H9 (cell line): ENCODE measurements around the gene CCDC38. TPM values are rescaled to one million over a fixed set of nuclear protein-coding genes. Genes with fewer than 3 reads are reported as not detected.

Experiments
- DNase-seq: peaks from one replicate; pipeline ENCODE4 v3.0.0-alpha.2; 2017
- H2AFZ ChIP-seq: one replicate; pipeline ENCODE4 v1.6.1; 2013; ENCODE audit warnings: mild to moderate bottlenecking, low read length, control low read depth, moderate library complexity
- H2AK5ac ChIP-seq: 2 replicates; pipeline ENCODE4 v1.6.1; 2013; ENCODE audit warnings: low read length, control low read depth, mixed read lengths; ENCODE audit not compliant: insufficient read length
- H2BK120ac ChIP-seq: one replicate; pipeline ENCODE4 v1.6.1; 2013; ENCODE audit warnings: low read depth, mild to moderate bottlenecking, low read length, control low read depth, inconsistent platforms; ENCODE audit not compliant: poor library complexity, severe bottlenecking
- H2BK12ac ChIP-seq: 2 replicates; pipeline ENCODE4 v1.6.1; 2013; ENCODE audit warnings: low read length, control low read depth, mixed read lengths, low read depth; ENCODE audit not compliant: insufficient read length
- H2BK15ac ChIP-seq: 2 replicates; pipeline ENCODE4 v1.6.1; 2013; ENCODE audit warnings: low read depth, low read length, control low read depth
- H2BK20ac ChIP-seq: one replicate; pipeline ENCODE4 v1.6.1; 2013; ENCODE audit warnings: low read depth, mild to moderate bottlenecking, low read length, control low read depth, inconsistent platforms; ENCODE audit not compliant: poor library complexity, severe bottlenecking
- H2BK5ac ChIP-seq: 2 replicates; pipeline ENCODE4 v1.6.1; 2013; ENCODE audit warnings: low read length, control low read depth, mixed read lengths; ENCODE audit not compliant: insufficient read length
- H3K14ac ChIP-seq: 2 replicates; pipeline ENCODE4 v1.6.1; 2013; ENCODE audit warnings: low read length, control low read depth; ENCODE audit not compliant: insufficient read depth
- H3K18ac ChIP-seq: 2 replicates; pipeline ENCODE4 v1.6.1; 2013; ENCODE audit warnings: low read depth, mild to moderate bottlenecking, mixed read lengths, low read length, control low read depth; ENCODE audit not compliant: insufficient read length
- H3K23ac ChIP-seq: 2 replicates; pipeline ENCODE4 v1.6.1; 2013; ENCODE audit warnings: low read length, control low read depth, mixed read lengths, low read depth; ENCODE audit not compliant: insufficient read length
- H3K23me2 ChIP-seq: 2 replicates; pipeline ENCODE4 v1.6.1; 2013; ENCODE audit warnings: low read depth, mild to moderate bottlenecking, mixed read lengths, low read length, control low read depth; ENCODE audit not compliant: insufficient read length, poor library complexity, severe bottlenecking
- H3K27ac ChIP-seq: 2 replicates; pipeline ENCODE4 v1.5.1; 2013; ENCODE audit warnings: low read length, control low read depth, mixed read lengths, low read depth; ENCODE audit not compliant: insufficient read length
- H3K27me3 ChIP-seq: 2 replicates; pipeline ENCODE4 v1.6.1; 2013; ENCODE audit warnings: low read length, control low read depth, inconsistent platforms; ENCODE audit not compliant: insufficient read depth
- H3K4ac ChIP-seq: 2 replicates; pipeline ENCODE4 v1.6.1; 2013; ENCODE audit warnings: low read depth, mild to moderate bottlenecking, control low read depth, inconsistent platforms, low read length, moderate library complexity
- H3K4me1 ChIP-seq: 2 replicates; pipeline ENCODE4 v1.6.1; 2013; ENCODE audit warnings: low read length, control low read depth, inconsistent platforms; ENCODE audit not compliant: insufficient read depth
- H3K4me2 ChIP-seq: 2 replicates; pipeline ENCODE4 v1.6.1; 2013; ENCODE audit warnings: low read length, control low read depth, mixed read lengths; ENCODE audit not compliant: insufficient read length, insufficient read depth
- H3K56ac ChIP-seq: 2 replicates; pipeline ENCODE4 v1.6.1; 2013; ENCODE audit warnings: low read depth, mild to moderate bottlenecking, mixed read lengths, low read length, control low read depth; ENCODE audit not compliant: insufficient read length
- H3K79me1 ChIP-seq: 2 replicates; pipeline ENCODE4 v1.6.1; 2013; ENCODE audit warnings: low read depth, mild to moderate bottlenecking, moderate library complexity, low read length, control low read depth, inconsistent platforms; ENCODE audit not compliant: insufficient read depth, poor library complexity, severe bottlenecking
- H3K79me2 ChIP-seq: 2 replicates; pipeline ENCODE4 v1.6.1; 2013; ENCODE audit warnings: low read length, control low read depth, inconsistent platforms; ENCODE audit not compliant: insufficient read depth
- H3K9ac ChIP-seq: 2 replicates; pipeline ENCODE4 v1.6.1; 2013; ENCODE audit warnings: low read length, control low read depth, mixed read lengths; ENCODE audit not compliant: insufficient read length; ENCODE audit errors: extremely low read depth
- H3K9me3 ChIP-seq: one replicate; pipeline ENCODE4 v1.6.1; 2013; ENCODE audit warnings: low read depth, low read length, inconsistent platforms; ENCODE audit not compliant: control insufficient read depth
- H3T11ph ChIP-seq: one replicate; pipeline ENCODE4 v1.6.1; 2013; ENCODE audit warnings: mild to moderate bottlenecking, low read length, control low read depth, inconsistent platforms
- H4K20me1 ChIP-seq: one replicate; pipeline ENCODE4 v1.6.1; 2013; ENCODE audit not compliant: control insufficient read depth, insufficient read length, insufficient read depth
- H4K5ac ChIP-seq: 2 replicates; pipeline ENCODE4 v1.6.1; 2013; ENCODE audit warnings: low read depth, mild to moderate bottlenecking, mixed read lengths, low read length, control low read depth; ENCODE audit not compliant: insufficient read length
- H4K8ac ChIP-seq: replicated peaks from 2 replicates; pipeline ENCODE4 v1.6.1; 2013; ENCODE audit warnings: low read length, control low read depth, mixed read lengths, low read depth; ENCODE audit not compliant: insufficient read length
- H4K91ac ChIP-seq: 2 replicates; pipeline ENCODE4 v1.6.1; 2013; ENCODE audit warnings: low read depth, mild to moderate bottlenecking, moderate library complexity, mixed read lengths, low read length, control low read depth; ENCODE audit not compliant: insufficient read length
- H3K27ac Mint-ChIP-seq, 3 experiments: 2 replicates in 2 of 3; 3 replicates in 1 of 3; pipeline ENCODE4 v1.8.0; 2020 to 2021; ENCODE audit warnings: mixed read lengths in 3 of 3, mild to moderate bottlenecking in 1 of 3, moderate library complexity in 1 of 3
- H3K27me3 Mint-ChIP-seq: 2 replicates; pipeline ENCODE4 v1.8.0; 2021; ENCODE audit warnings: low read depth, mild to moderate bottlenecking, moderate library complexity, mixed read lengths
- H3K36me3 Mint-ChIP-seq, 3 experiments: 2 replicates in 2 of 3; 3 replicates in 1 of 3; pipeline ENCODE4 v1.8.0; 2020 to 2021; ENCODE audit warnings: low read depth in 3 of 3, mixed read lengths in 3 of 3; ENCODE audit not compliant: insufficient read depth in 1 of 3
- H3K4me1 Mint-ChIP-seq, 2 experiments: 2 replicates each; pipeline ENCODE4 v1.8.0; 2020; ENCODE audit warnings: mixed read lengths in 2 of 2
- H3K4me3 Mint-ChIP-seq, 2 experiments: 2 replicates in 1 of 2; 3 replicates in 1 of 2; pipeline ENCODE4 v1.8.0; 2020 to 2021; ENCODE audit warnings: mild to moderate bottlenecking in 2 of 2, mixed read lengths in 2 of 2, moderate library complexity in 1 of 2
- H3K9me3 Mint-ChIP-seq, 2 experiments: 2 replicates in 1 of 2; 3 replicates in 1 of 2; pipeline ENCODE4 v1.8.0; 2020; ENCODE audit warnings: mild to moderate bottlenecking in 2 of 2, mixed read lengths in 2 of 2, moderate library complexity in 1 of 2
- CTCF ChIP-seq: fragments of 200-600 bp; sonication (generic); conservative IDR thresholded peaks from 3 replicates; pipeline ENCODE4 v1.8.0; 2021; ENCODE audit warnings: antibody characterized with exemption, mild to moderate bottlenecking
- WGBS: extraction: QIAGEN DNeasy Blood & Tissue Kit; methylation state at CpG from one replicate; pipeline ENCODE4 v1.1.7; 2013; ENCODE audit warnings: missing lambda C conversion rate, low lambda C conversion rate, mixed read lengths; ENCODE audit not compliant: insufficient read length; ENCODE audit errors: extremely low coverage; 5-methylcytosine and 5-hydroxymethylcytosine counted together
- total RNA-seq: library from RNA; stranded (reverse); gene quantifications from 2 replicates; pipeline ENCODE4 v1.2.1, GENCODE V29; 2021

CCDC38 gene
- total RNA-seq, 1 experiment from 2014 or later = not detected

- Histone ChIP-seq H2BK12ac (no peak overlapping the region), H3K9me3 (no peaks in the 10 kb centered on the region), H3K23me2 (no peaks in the 10 kb centered on the region), H3K4ac (no peak overlapping the region), H2BK20ac (no peak overlapping the region), H3K27ac (no peak overlapping the region), H2BK5ac (no peak overlapping the region), H3T11ph (no peak overlapping the region), H3K23ac (no peak overlapping the region), H3K18ac (no peak overlapping the region), H4K91ac (no peak overlapping the region), H2BK15ac (no peak overlapping the region), H4K20me1 (no peaks in the 10 kb centered on the region), H3K4me1 (no peaks in the 10 kb centered on the region), H2AK5ac (no peak overlapping the region), H2BK120ac (no peak overlapping the region), H4K5ac (no peak overlapping the region), H4K8ac (no peak overlapping the region), H3K14ac (no peak overlapping the region), H3K27me3 (no peaks in the 10 kb centered on the region), H2AFZ (no peak overlapping the region), H3K56ac (no peak overlapping the region), H3K9ac (no peak overlapping the region), H3K4me2 (no peak overlapping the region), H3K79me1 (no peaks in the 10 kb centered on the region), H3K79me2 (no peaks in the 10 kb centered on the region)
- H3K27ac Mint-ChIP-seq = peak overlapping the region in 1 of 3 experiments; percentile 77; a peak in 1 of 7 replicates
- H3K27me3 Mint-ChIP-seq = no peaks in the 10 kb centered on the region
- no peak for TF ChIP-seq CTCF
- no CpG with 5 or more reads among the region's 27 CpGs for WGBS
- H3K4me3 Mint-ChIP-seq = peak overlapping the region in 1 of 2 experiments; percentile 46; a peak in 3 of 5 replicates
- DNase-seq = no peak
- no peaks in the 10 kb centered on the region for H3K36me3 Mint-ChIP-seq
- H3K9me3 Mint-ChIP-seq = no peaks in the 10 kb centered on the region; a peak in 2 of 5 replicates
- H3K4me1 Mint-ChIP-seq = peaks cover 22 to 29% of the 10 kb centered on the region in 2 experiments
These were observed 14.2 kb upstream of the CCDC38 start for GRCh38 chr12:95956557-95957145.
